ENCODE results near the gene TRIM26. TPM values are rescaled to one million over a fixed set of nuclear protein-coding genes. Genes with fewer than 3 reads are reported as not detected.
"Not testable (repeated sequence)": the region's sequence is repeated elsewhere in the genome, so short reads cannot be mapped to it uniquely, and the experiment has no call there.

The TRIM26 gene
- total RNA-seq, 2 donors from 2014 or later: 87.5 to 92.0 TPM

- H3K27ac Mint-ChIP-seq; H3K27me3 Mint-ChIP-seq; H3K4me3 Mint-ChIP-seq; ATAC-seq; H3K9me3 Mint-ChIP-seq; DNase-seq (ENCODE audit: low spot score): not testable (repeated sequence)
- H3K36me3 Mint-ChIP-seq: peaks cover 11% of the 10 kb centered on the region
- peaks cover 0 to 11% of the 10 kb centered on the region in 2 donors for H3K4me1 Mint-ChIP-seq (ENCODE audit: low read depth in 2 of 2)
Observed at GRCh38 chr6:30221956-30222355, 8.8 kb upstream of the TRIM26 start.

DNA sequence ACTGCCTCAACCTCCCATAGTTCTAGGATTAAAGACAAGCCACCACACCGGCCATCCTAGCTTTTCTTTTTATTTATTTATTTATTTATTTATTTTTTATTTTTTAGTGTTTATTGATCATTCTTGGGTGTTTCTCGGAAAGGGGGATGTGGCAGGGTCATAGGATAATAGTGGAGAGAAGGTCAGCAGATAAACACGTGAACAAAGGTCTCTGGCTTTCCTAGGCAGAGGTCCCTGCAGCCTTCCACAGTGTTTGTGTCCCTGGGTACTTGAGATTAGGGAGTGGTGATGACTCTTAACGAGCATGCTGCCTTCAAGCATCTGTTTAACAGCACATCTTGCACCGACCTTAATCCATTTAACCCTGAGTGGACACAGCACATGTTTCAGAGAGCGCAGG, 8.2 kb upstream of the TRIM26 start:
- H3K27ac Mint-ChIP-seq; ATAC-seq; H3K4me1 Mint-ChIP-seq (ENCODE audit: low read depth in 2 of 2); H3K27me3 Mint-ChIP-seq; H3K9me3 Mint-ChIP-seq; H3K4me3 Mint-ChIP-seq; DNase-seq (ENCODE audit: low spot score): not testable (repeated sequence)
- H3K36me3 Mint-ChIP-seq: peaks cover 11% of the 10 kb centered on the region

DNA sequence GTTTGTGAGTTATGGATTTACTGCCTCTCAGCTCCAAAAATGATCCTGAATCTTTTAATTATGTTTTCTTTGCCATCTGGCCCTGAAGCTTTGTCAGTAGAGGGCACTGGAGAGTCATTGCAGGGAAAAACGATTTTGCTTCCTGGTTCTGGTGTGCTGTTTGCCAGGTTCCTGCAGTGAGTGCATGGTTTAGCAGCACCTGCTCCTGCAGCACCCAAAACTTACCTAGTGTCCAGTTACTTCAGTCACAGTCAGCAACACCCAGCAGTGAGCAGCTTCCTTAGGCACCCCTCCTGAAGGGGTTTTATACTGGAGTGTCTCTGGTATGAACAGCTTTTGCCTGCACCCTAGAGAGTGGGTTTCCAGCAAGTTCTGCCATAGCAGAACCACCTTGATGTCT, 6.0 kb upstream of the TRIM26 start:
- no peaks in the 10 kb centered on the region for H3K9me3 Mint-ChIP-seq
- no peak overlapping the region for H3K4me3 Mint-ChIP-seq
- H3K36me3 Mint-ChIP-seq: peaks cover 11% of the 10 kb centered on the region
- H3K4me1 Mint-ChIP-seq (ENCODE audit: low read depth in 2 of 2): peaks cover 14 to 20% of the 10 kb centered on the region in 2 donors
- no peaks in the 10 kb centered on the region for H3K27me3 Mint-ChIP-seq
- DNase-seq (ENCODE audit: low spot score): no peak
- ATAC-seq: peak in 1 of 2 donors; percentile 70
- H3K27ac Mint-ChIP-seq: no peak overlapping the region

GRCh38 chr6:30216096-30216495, 2.9 kb upstream of the TRIM26 start:
- Mint-ChIP-seq H3K4me1 (ENCODE audit: low read depth in 2 of 2) (peaks cover 39 to 40% of the 10 kb centered on the region in 2 donors), H3K36me3 (peaks cover 12% of the 10 kb centered on the region), H3K27me3 (no peaks in the 10 kb centered on the region), H3K27ac (no peak overlapping the region), H3K9me3 (no peaks in the 10 kb centered on the region), H3K4me3 (no peak overlapping the region)
- ATAC-seq: no peak
- DNase-seq (ENCODE audit: low spot score): no peak

GRCh38 chr6:30214657-30214982, 1.4 kb upstream of the TRIM26 start:
- peak overlapping the region; percentile 99 to 100 for H3K27ac Mint-ChIP-seq
- DNase-seq (ENCODE audit: low spot score) (no peak), ATAC-seq (no peak)
- H3K36me3 Mint-ChIP-seq: peaks cover 14% of the 10 kb centered on the region
- H3K4me1 Mint-ChIP-seq (ENCODE audit: low read depth in 2 of 2): peaks cover 52 to 53% of the 10 kb centered on the region in 2 donors
- no peaks in the 10 kb centered on the region for H3K27me3 Mint-ChIP-seq
- peak overlapping the region; percentile 98 for H3K4me3 Mint-ChIP-seq
- no peaks in the 10 kb centered on the region for H3K9me3 Mint-ChIP-seq

GRCh38 chr6:30213957-30214656, 901 bp upstream of the TRIM26 start:
- DNase-seq (ENCODE audit: low spot score) (peak; percentile 87), ATAC-seq (peak; percentile 87 to 88)
- Mint-ChIP-seq H3K4me3 (peak overlapping the region; percentile 98), H3K27ac (peak overlapping the region; percentile 99 to 100), H3K36me3 (peaks cover 15% of the 10 kb centered on the region), H3K9me3 (no peaks in the 10 kb centered on the region), H3K4me1 (ENCODE audit: low read depth in 2 of 2) (peaks cover 48 to 54% of the 10 kb centered on the region in 2 donors), H3K27me3 (no peaks in the 10 kb centered on the region)

DNA sequence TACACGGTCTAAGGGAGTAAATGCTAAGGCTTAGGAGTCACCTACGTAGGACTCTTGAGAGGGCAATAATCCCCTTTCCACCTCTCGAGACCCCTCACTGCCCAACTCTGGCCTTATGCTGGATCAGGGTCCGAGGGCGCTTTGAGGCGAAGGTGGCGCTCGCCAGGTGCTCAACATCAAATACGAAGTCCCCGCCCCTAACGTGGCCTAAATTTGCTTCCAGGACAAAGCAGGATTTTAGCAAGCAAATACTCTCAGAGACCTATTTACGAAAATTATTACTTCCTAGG, 406 bp upstream of the TRIM26 start:
- DNase-seq (ENCODE audit: low spot score): no peak
- peaks cover 52 to 59% of the 10 kb centered on the region in 2 donors for H3K4me1 Mint-ChIP-seq (ENCODE audit: low read depth in 2 of 2)
- H3K27me3 Mint-ChIP-seq: no peaks in the 10 kb centered on the region
- peaks cover 19% of the 10 kb centered on the region for H3K36me3 Mint-ChIP-seq
- H3K27ac Mint-ChIP-seq: peak overlapping the region; percentile 99 to 100
- H3K4me3 Mint-ChIP-seq: peak overlapping the region; percentile 98
- H3K9me3 Mint-ChIP-seq: no peaks in the 10 kb centered on the region
- ATAC-seq: no peak

DNA sequence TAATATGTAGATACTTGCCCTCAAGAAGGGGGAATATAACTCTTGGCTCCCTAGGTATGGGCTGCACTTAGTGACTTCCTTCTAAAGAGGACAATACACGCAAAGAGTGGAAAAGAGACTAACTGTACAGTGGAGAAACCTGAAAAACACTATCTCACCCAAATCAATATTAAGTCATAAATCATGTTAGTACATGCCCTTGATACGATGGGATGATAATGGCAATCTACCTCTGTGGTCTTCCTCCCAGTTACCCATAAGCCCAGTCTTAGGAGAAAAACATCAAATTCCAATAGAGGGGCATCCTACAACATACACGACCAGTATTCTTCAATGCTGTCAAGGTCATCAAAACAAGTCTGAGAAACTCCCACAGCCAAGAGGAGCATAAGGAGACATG, 1.3 kb downstream of the TRIM26 start:
- peak overlapping the region; percentile 98 for H3K4me3 Mint-ChIP-seq
- H3K27me3 Mint-ChIP-seq: no peaks in the 10 kb centered on the region
- H3K36me3 Mint-ChIP-seq: peaks cover 19% of the 10 kb centered on the region
- no peak for DNase-seq (ENCODE audit: low spot score)
- peak overlapping the region; percentile 99 to 100 for H3K27ac Mint-ChIP-seq
- peaks cover 66 to 76% of the 10 kb centered on the region in 2 donors for H3K4me1 Mint-ChIP-seq (ENCODE audit: low read depth in 2 of 2)
- H3K9me3 Mint-ChIP-seq: no peaks in the 10 kb centered on the region
- no peak for ATAC-seq

DNA sequence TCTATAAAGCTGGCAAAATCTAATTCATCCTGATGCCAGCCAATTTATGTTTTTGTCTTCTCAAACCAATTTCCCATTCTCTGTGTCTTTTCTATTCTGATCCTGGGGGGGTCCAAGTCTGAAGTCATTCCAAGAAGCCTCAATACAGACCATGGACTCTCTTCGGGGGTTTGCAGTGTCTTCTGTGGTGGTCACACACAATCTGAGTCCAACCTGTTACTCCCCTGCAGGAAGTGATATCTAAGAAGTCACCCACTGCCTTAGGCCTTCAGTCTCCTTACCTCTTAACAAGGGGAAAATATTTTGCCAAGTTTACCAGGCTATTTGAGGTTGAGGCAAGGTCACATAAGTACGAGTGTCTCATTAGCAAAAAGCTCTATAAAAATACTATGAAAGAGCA, 1.9 kb downstream of the TRIM26 start:
- Mint-ChIP-seq H3K9me3 (no peaks in the 10 kb centered on the region), H3K4me1 (ENCODE audit: low read depth in 2 of 2) (peaks cover 72 to 82% of the 10 kb centered on the region in 2 donors), H3K27ac (peak overlapping the region; percentile 99 to 100), H3K27me3 (no peaks in the 10 kb centered on the region), H3K36me3 (peaks cover 19% of the 10 kb centered on the region), H3K4me3 (peak overlapping the region; percentile 98)
- ATAC-seq (no peak), DNase-seq (ENCODE audit: low spot score) (no peak)

DNA sequence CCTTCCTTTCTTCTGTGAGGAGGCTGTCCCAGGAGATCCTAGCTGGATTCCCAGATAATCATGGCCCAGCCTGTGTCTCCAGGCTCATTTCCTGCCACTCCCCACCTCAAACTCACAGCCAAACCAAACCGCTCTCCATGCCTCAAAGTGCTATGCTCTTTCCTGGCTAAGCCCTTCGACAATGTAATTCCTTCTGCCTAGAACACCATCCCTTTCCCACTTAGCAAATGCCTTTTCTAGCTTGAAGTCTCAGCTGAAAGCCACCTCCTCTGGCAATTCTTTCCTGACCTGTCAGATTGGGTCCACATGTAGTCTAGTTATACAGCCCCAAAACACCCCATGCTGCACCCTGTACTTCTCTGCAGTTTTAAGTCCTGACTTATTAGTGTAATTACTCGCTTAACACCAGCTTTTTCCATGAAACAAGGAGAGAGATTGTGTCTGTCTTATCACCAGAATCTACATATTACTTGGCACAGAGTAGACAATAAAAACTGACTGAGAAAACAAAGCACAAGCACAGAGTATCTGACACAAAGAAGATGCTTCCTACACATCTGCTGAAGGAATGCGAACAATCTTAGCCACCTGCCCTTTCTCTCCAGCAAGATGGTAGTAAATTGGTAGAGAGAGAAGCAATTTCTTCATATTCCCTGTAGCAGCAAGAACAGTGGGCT, 5.4 kb downstream of the TRIM26 start:
- Mint-ChIP-seq H3K4me3 (peak overlapping the region; percentile 11), H3K4me1 (ENCODE audit: low read depth in 2 of 2) (peaks cover 59 to 68% of the 10 kb centered on the region in 2 donors), H3K27me3 (no peaks in the 10 kb centered on the region), H3K36me3 (peaks cover 19% of the 10 kb centered on the region), H3K9me3 (no peaks in the 10 kb centered on the region), H3K27ac (peak overlapping the region in 1 of 2 donors; percentile 6)
- DNase-seq (ENCODE audit: low spot score): no peak
- ATAC-seq: no peak

DNA sequence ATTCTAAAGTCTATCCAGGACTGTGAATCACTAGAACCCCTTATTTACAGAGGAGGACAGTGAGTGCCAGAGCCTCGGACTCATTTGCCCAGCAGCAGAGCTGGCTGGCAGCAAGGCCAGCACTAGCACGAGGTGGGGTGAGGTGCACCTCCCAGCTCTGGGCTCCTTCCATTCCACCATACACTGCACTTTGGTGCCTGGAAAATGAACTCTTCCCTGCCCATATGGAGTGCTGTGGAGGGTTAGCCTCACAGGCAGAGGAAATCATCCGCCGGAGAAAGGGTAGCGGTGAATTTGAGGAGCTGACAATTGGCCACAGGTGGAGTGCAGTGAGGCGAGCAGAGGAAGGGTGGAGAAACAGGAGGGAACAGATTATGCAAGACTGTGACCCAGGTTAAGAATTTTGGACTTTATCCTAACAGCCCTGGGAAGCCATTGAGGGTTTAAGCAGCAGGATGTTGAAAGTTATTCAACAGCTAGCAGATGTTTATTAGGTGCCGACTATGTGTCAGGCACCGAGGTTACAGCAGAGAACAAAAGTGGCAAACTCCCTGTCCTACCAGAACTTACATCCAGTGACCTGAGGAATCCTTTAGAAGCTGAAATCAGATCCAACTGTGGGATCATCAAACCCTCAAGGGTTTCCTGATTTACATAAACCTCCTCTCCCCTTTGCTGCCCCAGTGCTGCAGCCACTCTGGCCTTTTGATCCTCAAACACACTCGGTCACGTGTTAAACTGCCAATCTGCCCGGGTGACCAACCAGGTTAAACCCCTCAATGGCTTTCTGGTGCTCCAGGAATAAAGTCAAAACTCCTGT, 6.2 kb downstream of the TRIM26 start:
- H3K27ac Mint-ChIP-seq: peak overlapping the region in 1 of 2 donors; percentile 75
- DNase-seq (ENCODE audit: low spot score) (no peak), ATAC-seq (no peak)
- peaks cover 59 to 63% of the 10 kb centered on the region in 2 donors for H3K4me1 Mint-ChIP-seq (ENCODE audit: low read depth in 2 of 2)
- peak overlapping the region; percentile 11 for H3K4me3 Mint-ChIP-seq
- H3K9me3 Mint-ChIP-seq: no peaks in the 10 kb centered on the region
- H3K36me3 Mint-ChIP-seq: peaks cover 11% of the 10 kb centered on the region
- no peaks in the 10 kb centered on the region for H3K27me3 Mint-ChIP-seq

GRCh38 chr6:30206152-30206551, 7.1 kb downstream of the TRIM26 start:
- no peak overlapping the region for H3K4me3 Mint-ChIP-seq

GRCh38 chr6:30204116-30204515, 9.1 kb downstream of the TRIM26 start:
- DNase-seq (ENCODE audit: low spot score) (no peak), ATAC-seq (no peak)
- no peaks in the 10 kb centered on the region for H3K27me3 Mint-ChIP-seq
- peaks cover 53 to 55% of the 10 kb centered on the region in 2 donors for H3K4me1 Mint-ChIP-seq (ENCODE audit: low read depth in 2 of 2)
- H3K36me3 Mint-ChIP-seq: peaks cover 5% of the 10 kb centered on the region
- H3K9me3 Mint-ChIP-seq: no peaks in the 10 kb centered on the region
- H3K27ac Mint-ChIP-seq: no peak overlapping the region
- no peak overlapping the region for H3K4me3 Mint-ChIP-seq

More at GRCh38 chr6:30206152-30206551, 7.1 kb downstream of the TRIM26 start:
- Mint-ChIP-seq H3K27me3 (no peaks in the 10 kb centered on the region), H3K36me3 (peaks cover 8% of the 10 kb centered on the region), H3K4me1 (ENCODE audit: low read depth in 2 of 2) (peaks cover 58 to 59% of the 10 kb centered on the region in 2 donors), H3K9me3 (no peaks in the 10 kb centered on the region), H3K27ac (peak overlapping the region in 1 of 2 donors; percentile 75)
- ATAC-seq (no peak), DNase-seq (ENCODE audit: low spot score) (no peak)

DNA sequence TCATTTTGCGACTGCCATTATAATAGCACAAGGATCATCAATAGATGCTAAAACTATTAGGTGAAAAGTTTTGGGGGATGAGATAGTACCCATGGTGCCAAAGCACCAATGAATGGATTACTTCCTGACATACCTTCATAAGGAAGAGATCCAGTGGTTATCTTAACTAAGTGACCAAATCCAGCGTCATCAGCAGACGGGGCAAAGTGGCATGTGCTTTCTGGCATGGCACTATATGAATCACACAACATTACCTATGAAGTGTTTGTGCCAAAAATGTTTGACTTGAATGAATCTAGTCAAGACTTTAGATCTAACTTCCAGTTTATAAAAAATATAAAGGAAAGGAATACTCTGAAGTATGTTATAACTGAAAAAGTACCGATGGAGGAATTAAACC, 10.8 kb downstream of the TRIM26 start:
- Mint-ChIP-seq H3K4me3 (no peak overlapping the region), H3K4me1 (ENCODE audit: low read depth in 2 of 2) (peaks cover 36 to 47% of the 10 kb centered on the region in 2 donors), H3K27me3 (no peaks in the 10 kb centered on the region), H3K36me3 (no peaks in the 10 kb centered on the region), H3K9me3 (no peaks in the 10 kb centered on the region), H3K27ac (peak overlapping the region in 1 of 2 donors; percentile 14)
- DNase-seq (ENCODE audit: low spot score) (no peak), ATAC-seq (no peak)

Measured in natural killer cell treated with Interleukin-12 subunit alpha and Interleukin-12 subunit beta and Interleukin-15 and Interleukin-18, amount 100 ng/mL, for 72 hours (primary cell).